ENCODE data around the gene ARHGEF39. TPM values are rescaled to one million over a fixed set of nuclear protein-coding genes. Genes with fewer than 3 reads are reported as not detected.

Gene ARHGEF39
- total RNA-seq, 1 donor from 2014 or later = 1.1 TPM

DNA sequence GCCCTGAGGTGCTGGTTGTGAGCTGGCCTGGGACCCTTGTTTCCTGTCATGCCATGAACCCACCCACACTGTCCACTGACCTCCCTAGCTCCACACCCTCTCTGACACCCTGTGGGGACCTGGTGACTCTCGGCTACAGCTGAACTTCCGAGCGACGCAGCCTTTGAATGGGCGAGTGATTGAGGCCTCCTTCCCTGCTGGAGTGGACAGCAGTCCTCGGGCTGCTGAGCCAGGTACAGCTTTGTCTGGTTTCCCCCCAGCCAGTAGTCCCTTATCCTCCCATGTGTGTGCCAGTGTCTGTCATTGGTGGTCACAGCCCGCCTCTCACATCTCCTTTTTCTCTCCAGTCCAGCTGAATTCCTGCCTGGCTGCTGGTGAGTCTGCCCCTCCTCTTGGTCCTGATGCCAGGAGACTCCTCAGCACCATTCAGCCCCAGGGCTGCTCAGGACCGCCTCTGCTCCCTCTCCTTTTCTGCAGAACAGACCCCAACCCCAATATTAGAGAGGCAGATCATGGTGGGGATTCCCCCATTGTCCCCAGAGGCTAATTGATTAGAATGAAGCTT is 14.9 kb upstream of the ARHGEF39 start:
- Histone ChIP-seq H3K9me3 (no peaks in the 10 kb centered on the region), H3K36me3 (peaks cover 29 to 30% of the 10 kb centered on the region in 2 donors), H3K4me1 (peaks cover 17 to 45% of the 10 kb centered on the region in 2 donors), H3K27me3 (no peaks in the 10 kb centered on the region), H3K4me3 (no peak overlapping the region), H3K27ac (peak overlapping the region; percentile 54 to 97)
- TF ChIP-seq, protein P1, sequence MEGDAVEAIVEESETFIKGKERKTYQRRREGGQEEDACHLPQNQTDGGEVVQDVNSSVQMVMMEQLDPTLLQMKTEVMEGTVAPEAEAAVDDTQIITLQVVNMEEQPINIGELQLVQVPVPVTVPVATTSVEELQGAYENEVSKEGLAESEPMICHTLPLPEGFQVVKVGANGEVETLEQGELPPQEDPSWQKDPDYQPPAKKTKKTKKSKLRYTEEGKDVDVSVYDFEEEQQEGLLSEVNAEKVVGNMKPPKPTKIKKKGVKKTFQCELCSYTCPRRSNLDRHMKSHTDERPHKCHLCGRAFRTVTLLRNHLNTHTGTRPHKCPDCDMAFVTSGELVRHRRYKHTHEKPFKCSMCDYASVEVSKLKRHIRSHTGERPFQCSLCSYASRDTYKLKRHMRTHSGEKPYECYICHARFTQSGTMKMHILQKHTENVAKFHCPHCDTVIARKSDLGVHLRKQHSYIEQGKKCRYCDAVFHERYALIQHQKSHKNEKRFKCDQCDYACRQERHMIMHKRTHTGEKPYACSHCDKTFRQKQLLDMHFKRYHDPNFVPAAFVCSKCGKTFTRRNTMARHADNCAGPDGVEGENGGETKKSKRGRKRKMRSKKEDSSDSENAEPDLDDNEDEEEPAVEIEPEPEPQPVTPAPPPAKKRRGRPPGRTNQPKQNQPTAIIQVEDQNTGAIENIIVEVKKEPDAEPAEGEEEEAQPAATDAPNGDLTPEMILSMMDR (IDR thresholded peaks at IDR 0.05) = no peak
- intact Hi-C loops (cut with DNase I) = loop anchor here (2.0 kb wide), 1 partner anchor 15 kb away; the partner anchor contains the start of gene ARHGEF39
- DNase-seq (ENCODE audit: low spot score in 2 of 2) = no peak

GRCh38 chr9:35679091-35679490 is 14.1 kb upstream of the ARHGEF39 start:
- Histone ChIP-seq H3K27me3 (no peaks in the 10 kb centered on the region), H3K9me3 (no peaks in the 10 kb centered on the region), H3K27ac (peak overlapping the region; percentile 54 to 97), H3K4me1 (peaks cover 9 to 38% of the 10 kb centered on the region in 2 donors), H3K4me3 (no peak overlapping the region), H3K36me3 (peaks cover 21 to 22% of the 10 kb centered on the region in 2 donors)
- intact Hi-C loops (cut with DNase I) = no loop called here
- no peak for DNase-seq (ENCODE audit: low spot score in 2 of 2)
- TF ChIP-seq, protein P1 (IDR thresholded peaks at IDR 0.05) = no peak

GRCh38 chr9:35675732-35676392 is 10.9 kb upstream of the ARHGEF39 start:
- DNase-seq (ENCODE audit: low spot score in 2 of 2) = no peak
- intact Hi-C loops (cut with DNase I) = no loop called here
- TF ChIP-seq, protein P1 (IDR thresholded peaks at IDR 0.05) = no peak
- Histone ChIP-seq H3K27me3 (no peaks in the 10 kb centered on the region), H3K4me3 (peak overlapping the region; percentile 51 to 70), H3K9me3 (no peaks in the 10 kb centered on the region), H3K27ac (peak overlapping the region in 1 of 2 donors; percentile 7), H3K36me3 (no peaks in the 10 kb centered on the region), H3K4me1 (peaks cover 6 to 18% of the 10 kb centered on the region in 2 donors)

- Histone ChIP-seq H3K27me3 (no peaks in the 10 kb centered on the region), H3K27ac (peak overlapping the region in 1 of 2 donors; percentile 7), H3K36me3 (no peaks in the 10 kb centered on the region), H3K4me1 (peaks cover 6 to 18% of the 10 kb centered on the region in 2 donors), H3K9me3 (no peaks in the 10 kb centered on the region), H3K4me3 (peak overlapping the region in 1 of 2 donors; percentile 70)
- intact Hi-C loops (cut with DNase I) = no loop called here
- no peak for DNase-seq (ENCODE audit: low spot score in 2 of 2)
- TF ChIP-seq, protein P1 (IDR thresholded peaks at IDR 0.05) = no peak
Measured at GRCh38 chr9:35675204-35675603, 10.2 kb upstream of the ARHGEF39 start.

- peak overlapping the region in 1 of 2 donors; percentile 20 for H3K27ac ChIP-seq
- H3K36me3 ChIP-seq = no peaks in the 10 kb centered on the region
- peak overlapping the region in 1 of 2 donors; percentile 23 for H3K4me3 ChIP-seq
- intact Hi-C loops (cut with DNase I) = no loop called here
- H3K9me3 ChIP-seq = no peaks in the 10 kb centered on the region
- no peak for DNase-seq (ENCODE audit: low spot score in 2 of 2)
- peaks cover 6 to 16% of the 10 kb centered on the region in 2 donors for H3K4me1 ChIP-seq
- TF ChIP-seq, protein P1 (IDR thresholded peaks at IDR 0.05) = no peak
- H3K27me3 ChIP-seq = no peaks in the 10 kb centered on the region
Measured at GRCh38 chr9:35674025-35674361, 9.0 kb upstream of the ARHGEF39 start.

Data from ascending aorta (tissue), 2 donors.